Activated T-helper 2 cell treated with anti-CD3 and anti-CD28 coated beads, Interferon-gamma antibody, Interleukin-2, Interleukin-4, amounts not matched to agents 10 μg/mL and 5 μg/mL and 100 μg/mL, durations not matched to agents 14 hours and 24 hours and 36 hours (primary cell): Measurements from ENCODE around the gene MLLT10. TPM values are rescaled to one million over a fixed set of nuclear protein-coding genes. Genes with fewer than 3 reads are reported as not detected.

Experiments
- DNase-seq: peaks from one replicate; pipeline ENCODE4 v3.0.0; 2021; ENCODE audit warnings: low spot score
- H3K27ac Mint-ChIP-seq: one replicate; pipeline ENCODE4 v1.8.0; 2021; ENCODE audit warnings: mixed read lengths
- H3K27me3 Mint-ChIP-seq: one replicate; pipeline ENCODE4 v1.8.0; 2021; ENCODE audit warnings: low read depth, mixed read lengths
- H3K36me3 Mint-ChIP-seq: one replicate; pipeline ENCODE4 v1.8.0; 2021; ENCODE audit warnings: low read depth, mixed read lengths
- H3K4me1 Mint-ChIP-seq: one replicate; pipeline ENCODE4 v1.8.0; 2021; ENCODE audit warnings: low read depth, mixed read lengths
- H3K4me3 Mint-ChIP-seq: one replicate; pipeline ENCODE4 v1.8.0; 2021; ENCODE audit warnings: low read depth, mild to moderate bottlenecking, moderate library complexity, mixed read lengths
- H3K9me3 Mint-ChIP-seq: one replicate; pipeline ENCODE4 v1.8.0; 2021; ENCODE audit warnings: mixed read lengths
- intact Hi-C: fragments of 100-400 bp; cut with micrococcal nuclease; formaldehyde crosslinking; loops from one replicate; pipeline ENCODE4 v1.15.1; 2023
- total RNA-seq: library from RNA; stranded (reverse); gene quantifications from 2 replicates; pipeline ENCODE4 v1.2.3, GENCODE V29; 2022

Gene MLLT10
- 45.4 and 47.4 TPM in 2 replicates for total RNA-seq

DNA sequence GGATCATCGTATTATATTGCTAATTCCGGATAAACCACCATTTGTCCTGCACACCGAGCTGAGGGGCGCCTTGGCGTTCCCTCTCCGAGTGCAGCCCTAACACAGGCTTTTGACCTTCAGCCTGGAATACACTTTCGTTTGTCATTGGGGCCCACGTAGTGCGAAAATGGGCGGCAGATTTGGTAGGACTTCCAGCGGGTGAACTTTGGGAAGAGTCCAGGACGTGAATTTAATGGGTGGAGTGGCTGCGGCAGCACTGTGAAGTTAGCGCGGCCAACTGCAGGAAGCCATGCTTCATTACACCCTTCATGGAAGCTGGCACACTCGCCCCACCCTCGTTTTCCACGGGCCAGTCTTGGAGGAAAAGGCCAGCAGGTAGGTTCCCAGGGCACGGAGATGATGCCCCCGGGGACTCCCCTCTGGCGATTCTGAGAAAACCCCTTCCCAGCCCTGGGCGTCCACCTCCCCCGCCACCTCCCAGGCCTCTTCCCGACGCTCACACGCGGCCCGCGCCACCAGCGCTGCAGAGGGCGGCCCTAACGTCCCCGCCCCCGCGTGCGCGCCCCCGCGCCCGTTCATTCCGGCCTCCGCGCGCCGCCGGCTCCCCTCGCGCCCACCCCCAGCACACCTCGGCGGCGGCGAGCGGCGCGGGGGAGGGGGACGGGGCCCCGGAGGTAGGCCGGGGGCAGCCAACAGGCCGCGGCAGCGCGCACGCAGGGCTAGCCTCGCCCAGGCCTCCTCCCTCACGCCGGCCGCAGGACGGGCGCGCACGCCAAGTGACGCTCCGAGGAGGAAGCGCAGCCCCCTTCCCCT lies at the start of gene MLLT10:
Gene MLLT10 (plus strand): TSS at position 766 of the 813 bp plus-strand sequence. CDS start 413 bp downstream, outside the sequence.
- peak within 1 kb of the TSS; percentile 85 for H3K4me3 Mint-ChIP-seq
- H3K27ac Mint-ChIP-seq, result peak within 1 kb of the TSS; percentile 89
- intact Hi-C loops, result loop anchor here (1.0 to 5.0 kb wide), 8 partner anchors 7 to 809 kb away; partner anchors contain the start of gene COMMD3
- H3K27me3 Mint-ChIP-seq, result peaks cover 20% of the 10 kb centered on the region
- peaks cover 13% of the 10 kb centered on the region for H3K36me3 Mint-ChIP-seq
- no peaks in the 10 kb centered on the region for H3K9me3 Mint-ChIP-seq
- H3K4me1 Mint-ChIP-seq, result peaks cover 19% of the 10 kb centered on the region
- DNase-seq, result peak; percentile 88

DNA sequence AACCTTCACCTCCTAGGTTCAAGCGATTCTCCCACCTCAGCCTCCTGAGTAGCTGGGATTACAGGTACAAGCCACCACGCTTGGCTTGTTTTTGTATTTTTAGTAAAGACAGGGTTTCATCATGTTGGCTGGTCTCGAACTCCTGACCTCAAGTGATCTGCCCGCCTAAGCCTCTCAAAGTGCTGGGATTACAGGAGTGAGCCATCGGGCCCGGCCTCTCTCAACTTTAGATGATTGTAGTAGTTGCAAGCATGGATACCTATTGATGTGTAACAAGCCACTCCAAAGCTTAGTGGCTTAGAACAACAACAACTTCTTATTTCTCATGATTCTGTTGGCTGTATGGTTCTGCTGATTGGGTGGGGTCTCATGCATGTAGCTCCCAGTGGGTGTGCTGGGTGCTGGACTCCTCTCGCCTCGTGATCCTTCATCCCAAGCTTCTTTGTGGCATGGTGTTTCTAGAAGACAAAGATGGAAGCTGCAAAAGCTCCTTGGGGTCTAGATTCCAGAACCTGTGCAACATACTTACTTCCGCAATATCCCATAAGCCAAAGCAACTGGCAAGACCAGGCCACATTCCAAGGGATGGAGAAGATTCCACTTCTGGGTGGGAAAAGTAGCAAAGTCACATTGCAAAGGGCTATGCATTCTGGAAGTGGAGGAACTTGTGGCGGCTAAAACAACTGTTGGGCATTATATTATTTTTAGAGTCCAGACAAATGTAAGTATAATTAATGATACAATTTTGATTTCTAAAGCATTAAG lies 46.4 kb upstream of the MLLT10 start:
- intact Hi-C loops, result no loop called here
- no peaks in the 10 kb centered on the region for H3K9me3 Mint-ChIP-seq
- no peak overlapping the region for H3K4me3 Mint-ChIP-seq
- H3K27me3 Mint-ChIP-seq, result peaks cover 35% of the 10 kb centered on the region
- no peak overlapping the region for H3K27ac Mint-ChIP-seq
- no peaks in the 10 kb centered on the region for H3K36me3 Mint-ChIP-seq
- no peak for DNase-seq
- H3K4me1 Mint-ChIP-seq, result no peaks in the 10 kb centered on the region

DNA sequence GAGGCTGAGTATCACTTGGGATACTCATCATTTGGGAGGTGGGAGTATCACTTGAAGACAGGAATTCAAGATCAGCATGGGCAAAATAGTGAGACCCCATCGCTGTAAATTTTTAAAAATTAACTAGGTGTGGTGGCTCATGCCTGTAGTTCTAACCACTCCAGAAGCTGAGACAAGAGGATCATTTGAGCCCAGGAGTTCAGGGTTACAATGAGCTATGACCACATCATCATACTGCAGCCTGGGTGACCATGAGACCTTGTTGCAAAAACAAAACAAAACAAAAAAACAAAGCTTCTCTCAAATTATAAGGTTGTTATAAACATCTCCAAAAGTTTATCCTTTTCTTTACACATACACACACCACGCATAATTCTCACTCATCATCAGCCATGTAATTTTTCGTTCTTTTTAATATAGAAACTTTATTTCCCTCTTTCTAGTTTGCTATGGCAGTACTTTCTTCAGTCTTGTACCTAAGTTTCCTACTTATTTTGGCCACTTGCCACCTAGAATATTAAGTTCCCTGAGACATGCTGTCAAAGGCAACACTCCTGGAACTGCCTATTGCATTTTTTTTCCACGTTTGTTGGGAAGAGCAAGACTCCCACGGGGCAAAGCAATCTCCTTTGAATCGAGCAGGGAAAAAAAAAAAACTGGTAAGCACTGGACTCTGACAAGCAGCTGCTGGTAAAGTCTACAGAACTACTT lies 45.6 kb upstream of the MLLT10 start:
- no peak for DNase-seq
- H3K36me3 Mint-ChIP-seq, result no peaks in the 10 kb centered on the region
- intact Hi-C loops, result no loop called here
- H3K4me3 Mint-ChIP-seq, result no peak overlapping the region
- H3K27ac Mint-ChIP-seq, result no peak overlapping the region
- H3K9me3 Mint-ChIP-seq, result no peaks in the 10 kb centered on the region
- peaks cover 42% of the 10 kb centered on the region for H3K27me3 Mint-ChIP-seq
- no peaks in the 10 kb centered on the region for H3K4me1 Mint-ChIP-seq

DNA sequence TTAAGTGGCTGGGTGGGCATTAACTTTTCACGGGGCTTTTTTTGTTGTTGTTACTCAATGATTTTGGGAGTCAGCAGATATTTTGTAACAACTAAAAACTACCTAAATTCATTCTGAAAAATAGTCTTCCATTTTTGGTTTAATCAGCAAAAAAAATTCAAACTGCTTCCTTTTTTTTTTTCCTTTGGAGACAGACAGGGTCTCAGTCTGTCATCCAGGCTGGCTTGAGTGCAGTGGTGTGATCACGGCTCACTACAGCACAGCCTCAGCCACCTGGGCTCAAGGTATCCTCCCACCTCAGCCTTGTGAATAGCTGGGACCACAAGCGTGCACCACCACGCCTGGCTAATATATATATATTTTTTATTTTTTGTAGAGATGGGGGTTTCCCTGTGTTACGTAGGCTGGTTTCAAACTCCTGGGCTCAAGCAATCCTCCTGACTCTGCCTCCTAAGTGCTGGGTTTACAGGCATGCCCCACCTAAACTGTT lies 45.0 kb upstream of the MLLT10 start:
- no peaks in the 10 kb centered on the region for H3K36me3 Mint-ChIP-seq
- DNase-seq, result no peak
- intact Hi-C loops, result no loop called here
- H3K4me1 Mint-ChIP-seq, result peaks cover 1% of the 10 kb centered on the region
- no peaks in the 10 kb centered on the region for H3K9me3 Mint-ChIP-seq
- no peak overlapping the region for H3K27ac Mint-ChIP-seq
- no peak overlapping the region for H3K4me3 Mint-ChIP-seq
- peaks cover 46% of the 10 kb centered on the region for H3K27me3 Mint-ChIP-seq

DNA sequence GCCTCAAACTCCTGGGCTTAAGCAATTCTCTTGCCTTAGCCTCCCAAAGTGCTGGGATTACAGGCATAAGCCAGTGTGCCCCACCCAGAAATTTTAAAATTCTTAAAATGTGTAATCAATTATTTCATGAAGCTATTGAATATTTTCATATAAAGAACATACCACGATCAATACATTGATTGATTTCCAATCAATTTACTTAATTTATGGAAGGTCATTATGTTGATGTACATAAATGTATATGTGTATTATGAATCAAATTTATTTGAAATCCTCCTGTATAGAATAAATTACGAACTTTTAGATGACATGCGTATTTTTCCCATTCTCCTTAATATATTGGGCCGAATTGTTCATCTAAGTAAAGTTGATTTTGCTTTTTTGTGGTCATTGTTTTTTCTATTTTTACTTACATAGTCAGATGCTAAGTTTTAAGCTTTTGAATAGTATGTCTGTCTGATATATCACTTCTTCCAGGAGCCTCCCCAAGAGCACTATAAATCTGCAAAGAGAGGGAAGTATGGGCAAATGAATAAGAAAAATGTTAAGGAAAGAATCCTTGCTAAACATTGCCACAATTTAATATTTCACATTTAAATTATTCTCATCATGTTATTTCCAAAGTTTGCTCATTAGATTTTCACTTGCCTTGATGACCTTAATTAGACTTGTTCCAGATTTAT lies 43.9 kb upstream of the MLLT10 start:
- Mint-ChIP-seq H3K4me3 (no peak overlapping the region), H3K27ac (no peak overlapping the region), H3K4me1 (peaks cover 6% of the 10 kb centered on the region), H3K36me3 (no peaks in the 10 kb centered on the region), H3K27me3 (peaks cover 53% of the 10 kb centered on the region), H3K9me3 (no peaks in the 10 kb centered on the region)
- no peak for DNase-seq
- intact Hi-C loops, result loop anchor here (10.0 kb wide), 4 partner anchors 215 to 1705 kb away; partner anchors contain the start of gene PTF1A

DNA sequence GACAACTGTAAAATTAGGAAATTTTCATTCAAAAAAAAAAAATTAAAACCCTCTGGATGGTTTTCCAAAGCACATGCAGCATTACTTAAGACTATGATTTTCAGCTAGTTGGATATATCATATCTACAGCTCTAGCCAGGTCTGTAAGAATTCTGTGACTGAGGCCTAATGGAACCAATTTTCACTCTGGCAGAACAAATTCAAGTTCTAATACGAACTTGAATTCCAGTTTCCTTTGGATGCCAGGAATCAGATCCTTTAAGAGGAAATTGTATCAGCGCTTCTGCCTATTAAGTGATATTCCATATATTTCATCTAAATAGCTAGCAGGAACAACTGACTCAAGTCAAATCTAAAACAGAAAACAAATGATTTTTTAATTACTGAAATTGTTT lies 43.3 kb upstream of the MLLT10 start:
- no peak for DNase-seq
- intact Hi-C loops, result loop anchor here (10.0 kb wide), 4 partner anchors 216 to 1704 kb away; partner anchors contain the start of gene PTF1A
- Mint-ChIP-seq H3K27ac (no peak overlapping the region), H3K27me3 (peaks cover 57% of the 10 kb centered on the region), H3K4me3 (no peak overlapping the region), H3K4me1 (peaks cover 10% of the 10 kb centered on the region), H3K36me3 (no peaks in the 10 kb centered on the region), H3K9me3 (no peaks in the 10 kb centered on the region)

DNA sequence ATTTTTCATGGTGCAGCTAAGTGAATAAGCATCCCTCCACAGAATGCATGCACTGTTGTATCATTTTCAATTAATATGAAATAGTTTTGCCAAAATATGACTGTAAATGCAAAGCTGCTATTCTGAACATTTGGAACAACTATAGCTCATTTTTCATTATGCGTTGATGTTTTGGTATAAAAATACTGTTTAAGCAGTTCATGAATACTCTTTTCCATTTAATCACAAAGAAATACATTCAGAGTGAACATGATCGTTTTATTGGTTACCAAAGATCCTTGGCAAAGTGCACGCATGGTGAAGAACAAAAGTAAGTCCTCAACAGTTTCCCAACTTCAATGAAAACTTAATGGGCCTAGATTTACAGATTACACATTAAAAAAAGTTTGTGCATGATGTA lies 41.6 kb upstream of the MLLT10 start:
- peaks cover 12% of the 10 kb centered on the region for H3K4me1 Mint-ChIP-seq
- intact Hi-C loops, result loop anchor here (10.0 kb wide), 4 partner anchors 218 to 1702 kb away; partner anchors contain the start of gene PTF1A
- no peaks in the 10 kb centered on the region for H3K36me3 Mint-ChIP-seq
- no peaks in the 10 kb centered on the region for H3K9me3 Mint-ChIP-seq
- H3K27me3 Mint-ChIP-seq, result peaks cover 61% of the 10 kb centered on the region
- H3K4me3 Mint-ChIP-seq, result no peak overlapping the region
- no peak overlapping the region for H3K27ac Mint-ChIP-seq
- DNase-seq, result no peak

DNA sequence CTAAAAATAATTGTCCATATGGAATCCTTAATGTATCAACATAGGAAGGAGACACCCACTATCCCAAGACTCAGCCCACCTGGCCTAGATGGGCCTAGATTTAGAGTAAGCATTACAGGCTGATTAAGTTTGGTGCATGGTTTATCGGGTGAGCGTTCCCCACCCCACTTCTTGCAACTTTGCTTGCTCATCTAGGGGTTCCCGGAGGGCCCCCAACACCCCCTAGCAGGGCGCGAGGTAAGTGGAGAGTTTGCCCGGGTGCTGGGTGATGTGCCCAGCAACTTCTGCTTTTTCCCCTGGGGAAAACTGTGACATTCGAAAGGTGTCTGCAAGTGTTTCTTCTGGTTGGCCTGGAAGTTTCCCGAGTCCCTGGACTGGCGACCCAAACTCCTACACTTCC lies 40.2 kb upstream of the MLLT10 start:
- peaks cover 17% of the 10 kb centered on the region for H3K4me1 Mint-ChIP-seq
- no peak overlapping the region for H3K27ac Mint-ChIP-seq
- H3K9me3 Mint-ChIP-seq, result no peaks in the 10 kb centered on the region

DNA sequence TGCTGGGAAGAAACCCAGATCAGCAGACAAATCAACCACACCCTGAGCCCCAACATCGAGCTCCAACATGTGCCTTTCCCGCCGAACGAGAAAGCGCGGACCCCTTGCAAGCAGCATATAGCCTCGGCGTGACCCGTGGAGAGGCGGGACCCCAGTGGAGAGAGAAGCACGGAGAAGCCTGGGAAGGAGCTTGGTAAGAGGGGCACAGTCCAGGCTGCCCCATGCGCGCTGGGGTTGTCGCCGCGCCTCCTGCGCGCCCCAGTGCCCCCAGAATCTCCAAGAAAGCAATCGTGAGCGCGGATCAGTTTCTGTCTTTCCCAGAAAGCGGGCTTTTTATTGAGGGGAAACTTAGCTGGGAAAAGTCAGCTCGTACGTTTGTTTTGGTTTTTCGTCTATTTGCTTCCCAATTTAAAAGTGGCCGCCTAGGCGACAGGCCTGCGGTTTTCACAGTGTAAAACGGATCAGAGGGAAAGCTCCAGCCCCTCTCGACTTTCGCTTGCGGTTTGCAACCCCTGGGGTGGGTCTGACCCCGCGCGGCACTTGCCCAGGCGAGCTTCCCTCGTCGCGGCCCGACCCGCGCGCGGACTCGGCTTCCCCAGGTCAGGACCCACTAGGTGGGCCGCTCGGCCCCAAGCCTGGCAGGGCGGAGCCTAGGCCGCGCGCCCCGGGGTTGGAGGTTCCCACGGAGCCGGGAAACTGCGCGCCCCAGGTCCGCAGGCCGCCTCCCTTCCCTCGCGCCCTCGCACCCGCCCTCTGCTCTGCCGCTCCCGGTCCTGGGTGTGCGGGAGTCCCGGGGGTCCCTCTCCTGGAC lies 39.6 kb upstream of the MLLT10 start:
- peak overlapping the region; percentile 84 for H3K4me3 Mint-ChIP-seq
- H3K27me3 Mint-ChIP-seq, result peaks cover 67% of the 10 kb centered on the region
- no peak overlapping the region for H3K27ac Mint-ChIP-seq
- intact Hi-C loops, result loop anchor here (1.0 to 10.0 kb wide), 8 partner anchors 38 to 1700 kb away; partner anchors contain the start of genes MLLT10 and PTF1A
- no peaks in the 10 kb centered on the region for H3K9me3 Mint-ChIP-seq
- H3K4me1 Mint-ChIP-seq, result peaks cover 17% of the 10 kb centered on the region
- no peaks in the 10 kb centered on the region for H3K36me3 Mint-ChIP-seq
- no peak for DNase-seq

More for the DNA sequence above, 40.2 kb upstream of the MLLT10 start:
- DNase-seq, result no peak
- Mint-ChIP-seq H3K27me3 (peaks cover 65% of the 10 kb centered on the region), H3K4me3 (peak overlapping the region; percentile 70), H3K36me3 (no peaks in the 10 kb centered on the region)
- intact Hi-C loops, result loop anchor here (10.0 kb wide), 4 partner anchors 219 to 1701 kb away; partner anchors contain the start of gene PTF1A

DNA sequence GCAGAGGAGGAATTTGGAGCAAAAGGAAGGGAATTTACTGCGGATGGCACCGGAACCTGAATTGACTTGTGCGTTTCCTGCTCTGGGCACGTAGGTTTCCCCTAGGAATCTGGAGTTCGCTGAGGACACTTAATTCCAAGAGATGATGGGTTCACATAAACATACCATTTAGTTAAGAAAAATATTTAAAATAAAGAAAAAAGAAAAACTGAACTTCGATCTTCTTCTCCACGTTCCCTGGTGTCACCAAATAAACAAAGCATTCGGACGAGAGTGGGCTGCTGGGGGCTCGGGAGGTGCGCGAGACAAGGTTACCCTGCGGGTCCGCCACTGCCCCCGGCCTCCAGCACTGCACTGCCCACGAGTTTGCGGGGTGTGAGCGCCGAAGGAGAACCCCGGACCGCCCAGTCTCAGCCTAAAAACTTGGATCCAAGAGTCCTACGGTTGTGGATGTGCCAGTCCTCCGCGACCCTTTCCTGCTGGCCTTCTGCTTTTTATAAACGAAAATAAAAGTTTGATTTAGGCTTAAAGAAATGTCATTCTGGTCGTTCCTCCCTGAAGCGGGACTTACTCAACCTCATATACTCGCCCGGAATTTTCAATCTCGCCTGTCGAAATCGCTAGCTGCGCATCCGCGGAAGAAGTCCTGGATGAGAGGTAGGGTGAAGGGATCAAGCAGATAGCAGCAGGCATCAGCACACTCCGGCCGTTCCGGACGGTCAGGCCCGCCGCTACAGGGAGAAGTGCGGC lies 38.9 kb upstream of the MLLT10 start:
- Mint-ChIP-seq H3K27ac (no peak overlapping the region), H3K36me3 (no peaks in the 10 kb centered on the region)

More for the DNA sequence above, 38.9 kb upstream of the MLLT10 start:
- no peak for DNase-seq
- intact Hi-C loops, result loop anchor here (1.0 to 10.0 kb wide), 8 partner anchors 37 to 1700 kb away; partner anchors contain the start of genes MLLT10 and PTF1A
- Mint-ChIP-seq H3K4me1 (peaks cover 17% of the 10 kb centered on the region), H3K4me3 (peak overlapping the region; percentile 84), H3K9me3 (no peaks in the 10 kb centered on the region), H3K27me3 (peaks cover 72% of the 10 kb centered on the region)
